ENCODE results near the gene PRRC2A.

- TF ChIP-seq, protein P1, sequence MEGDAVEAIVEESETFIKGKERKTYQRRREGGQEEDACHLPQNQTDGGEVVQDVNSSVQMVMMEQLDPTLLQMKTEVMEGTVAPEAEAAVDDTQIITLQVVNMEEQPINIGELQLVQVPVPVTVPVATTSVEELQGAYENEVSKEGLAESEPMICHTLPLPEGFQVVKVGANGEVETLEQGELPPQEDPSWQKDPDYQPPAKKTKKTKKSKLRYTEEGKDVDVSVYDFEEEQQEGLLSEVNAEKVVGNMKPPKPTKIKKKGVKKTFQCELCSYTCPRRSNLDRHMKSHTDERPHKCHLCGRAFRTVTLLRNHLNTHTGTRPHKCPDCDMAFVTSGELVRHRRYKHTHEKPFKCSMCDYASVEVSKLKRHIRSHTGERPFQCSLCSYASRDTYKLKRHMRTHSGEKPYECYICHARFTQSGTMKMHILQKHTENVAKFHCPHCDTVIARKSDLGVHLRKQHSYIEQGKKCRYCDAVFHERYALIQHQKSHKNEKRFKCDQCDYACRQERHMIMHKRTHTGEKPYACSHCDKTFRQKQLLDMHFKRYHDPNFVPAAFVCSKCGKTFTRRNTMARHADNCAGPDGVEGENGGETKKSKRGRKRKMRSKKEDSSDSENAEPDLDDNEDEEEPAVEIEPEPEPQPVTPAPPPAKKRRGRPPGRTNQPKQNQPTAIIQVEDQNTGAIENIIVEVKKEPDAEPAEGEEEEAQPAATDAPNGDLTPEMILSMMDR (optimal IDR thresholded peaks at IDR 0.05 in 1 of 3, IDR thresholded peaks at IDR 0.05 in 1 of 3, conservative IDR thresholded peaks at IDR 0.05 in 1 of 3; ENCODE audit: extremely low read depth in 1 of 3, insufficient read depth in 2 of 3, low read length in 3 of 3), result no peak
- no peak for TF ChIP-seq EZH2 (IDR thresholded peaks at IDR 0.05; ENCODE audit: low read length)
These were observed 34.5 kb upstream of the PRRC2A start, which contains the start of gene LST1 for GRCh38 chr6:31586008-31586407.
